Hematopoietic multipotent progenitor cell (in vitro differentiated cells): ENCODE results near the gene RPL36A. TPM values are rescaled to one million over a fixed set of nuclear protein-coding genes. Genes with fewer than 3 reads are reported as not detected.

ENCODE experiments used
- DNase-seq, 3 donors: peaks; one replicate each; pipeline ENCODE4 v3.0.0-alpha.2; 2011 to 2015; ENCODE audit warnings: low read depth in 2 of 3, low spot score in 2 of 3
- total RNA-seq: library from RNA; depleted of rRNA; stranded (reverse); fragments of >200 nt; gene quantifications from one replicate; pipeline ENCODE4 v1.2.3, GENCODE V29; 2012

RPL36A gene
- total RNA-seq, 1 donor, result 71.6 TPM

DNA sequence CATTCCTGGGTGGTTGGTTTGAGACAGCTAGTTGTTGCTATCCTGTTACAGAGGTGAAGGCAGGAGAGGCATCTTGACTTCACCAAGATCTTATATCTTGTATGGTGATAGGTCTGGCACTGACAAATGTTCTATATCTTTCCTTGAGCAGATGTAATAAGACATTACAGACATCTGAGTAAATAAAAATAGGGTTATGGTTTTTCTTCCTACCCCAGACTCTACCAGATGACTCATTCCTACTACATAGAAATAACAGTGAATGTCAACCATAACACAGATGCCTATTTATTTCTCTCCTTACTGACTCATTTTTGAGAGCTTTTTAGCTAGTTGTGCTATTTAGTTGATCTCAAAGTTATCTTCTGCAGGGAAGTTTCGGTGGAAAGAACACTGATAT lies 39.1 kb downstream of the RPL36A start:
- DNase-seq, result no peak

DNA sequence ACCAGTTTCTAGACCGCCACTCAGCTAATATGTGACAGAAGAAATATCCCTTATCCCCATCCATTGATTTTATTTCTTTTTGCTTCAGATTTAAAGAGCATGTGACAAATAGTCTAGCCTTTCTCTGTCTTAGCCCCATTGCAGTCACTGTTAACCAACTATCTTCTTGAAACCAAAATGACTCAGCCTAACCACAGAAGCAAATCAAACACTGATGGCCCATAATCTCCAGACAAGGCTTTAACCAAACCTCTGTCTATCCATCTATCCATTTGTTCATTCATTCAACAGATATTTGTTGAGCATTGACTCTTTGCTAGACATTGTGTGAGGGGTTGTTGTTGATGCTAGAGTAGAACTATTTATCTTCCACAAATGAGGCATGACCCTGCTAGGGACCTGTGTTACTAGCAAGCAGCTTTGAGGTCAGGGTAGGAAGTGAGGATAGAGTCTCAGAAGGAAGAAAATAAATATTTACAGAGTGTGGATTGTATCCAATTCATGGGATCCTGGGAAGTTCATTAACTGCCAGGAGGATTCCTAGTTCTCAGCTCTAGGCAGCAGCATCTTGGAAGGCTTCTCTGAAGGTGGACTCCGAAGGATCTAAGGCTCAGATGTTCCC lies 39.8 kb downstream of the RPL36A start:
- no peak for DNase-seq

DNA sequence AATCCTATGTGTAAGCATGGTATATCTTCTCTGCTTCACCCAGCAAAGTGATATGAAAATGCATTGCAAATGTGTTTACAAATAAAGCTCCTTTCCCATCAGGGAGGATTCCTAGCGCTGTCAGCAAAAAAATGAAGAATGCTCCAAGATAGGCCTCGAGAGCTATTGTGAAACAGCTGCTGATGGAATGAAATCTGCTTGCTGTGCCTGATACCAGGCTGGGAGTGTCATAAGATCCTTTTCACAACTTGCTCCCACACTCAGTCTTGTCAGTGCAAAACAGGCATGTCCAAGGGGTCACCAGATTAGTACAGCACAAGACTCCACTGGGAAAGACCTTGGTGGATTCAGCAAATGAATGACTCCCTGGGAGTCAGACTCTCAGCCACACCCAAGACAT lies 51.3 kb downstream of the RPL36A start:
- DNase-seq, result no peak

Other genes starting within 250 kb of the RPL36A start
- under 0.01 TPM for gene DRP2, start 171.2 kb upstream of the RPL36A start, total RNA-seq
- gene TAF7L, start 99.7 kb upstream of the RPL36A start, total RNA-seq, result under 0.01 TPM
- 3.0 TPM for gene TIMM8A, start 42.3 kb upstream of the RPL36A start, total RNA-seq
- gene BTK, start 4.8 kb upstream of the RPL36A start, total RNA-seq, result 37.7 TPM
- 32.3 TPM for gene GLA, start 16.9 kb downstream of the RPL36A start, total RNA-seq
- 29.9 TPM for gene HNRNPH2, start 17.2 kb downstream of the RPL36A start, total RNA-seq
- gene ARMCX4, start 94.4 kb downstream of the RPL36A start, total RNA-seq, result 2.2 TPM
- 19.9 TPM for gene ARMCX1, start 159.5 kb downstream of the RPL36A start, total RNA-seq
- 19.7 TPM for gene ARMCX6, start 227.0 kb downstream of the RPL36A start, total RNA-seq
- gene ARMCX3, start 232.1 kb downstream of the RPL36A start, total RNA-seq, result 28.0 TPM